ENCODE data around the gene PTPRN2. TPM values are rescaled to one million over a fixed set of nuclear protein-coding genes. Genes with fewer than 3 reads are reported as not detected.

PTPRN2 gene
- total and polyA plus RNA-seq, 2 of the 13 experiments (the other 11 are each of a cell fraction or from before 2014, with no cell fraction given): 2.5 to 24.2 TPM

GRCh38 chr7:158022601-158023000 lies 565.0 kb downstream of the PTPRN2 start (continued):
- TF ChIP-seq PLSCR1 (CRISPR knock-in tag; IDR thresholded peaks at IDR 0.05; ENCODE audit: borderline replicate concordance) (no peak), MAX (IDR thresholded peaks at IDR 0.05) (no peak), ARHGAP35 (CRISPR knock-in tag; IDR thresholded peaks at IDR 0.05; ENCODE audit: borderline replicate concordance) (no peak), ZBTB2 (CRISPR knock-in tag; IDR thresholded peaks at IDR 0.05; ENCODE audit: low read depth) (no peak), FOXK1 (CRISPR knock-in tag; IDR thresholded peaks at IDR 0.05; ENCODE audit: borderline replicate concordance, low read depth) (no peak), ZNF598 (CRISPR knock-in tag; IDR thresholded peaks at IDR 0.05; ENCODE audit: borderline replicate concordance) (no peak), KMT2A (CRISPR knock-in tag; IDR thresholded peaks at IDR 0.05) (no peak)

GRCh38 chr7:158021836-158022235 lies 565.8 kb downstream of the PTPRN2 start:
- no peaks in the 10 kb centered on the region for H3K9me3 ChIP-seq (ENCODE audit: low read length)
- H4K20me1 ChIP-seq (ENCODE audit: insufficient read depth, low read length): no peaks in the 10 kb centered on the region; the same call in 1 of the 2 replicates
- no peak overlapping the region for H2AFZ ChIP-seq (ENCODE audit: low read length)
- no peak overlapping the region for H3K9ac ChIP-seq (ENCODE audit: insufficient read depth, low read depth, low read length)
- no peak overlapping the region for H3K4me3 ChIP-seq (replicated peaks in 1 of 3; ENCODE audit: insufficient read depth in 1 of 3, low read depth in 2 of 3, low read length in 3 of 3)
- POLR2A ChIA-PET: no interaction called here
- peaks cover 0 to 1% of the 10 kb centered on the region in 2 experiments; a peak in 1 of 5 replicates for H3K27me3 ChIP-seq (ENCODE audit: control insufficient read depth in 1 of 2, insufficient read depth in 2 of 2, low read length in 2 of 2)
- WGBS (ENCODE audit: low lambda C conversion rate): 100% methylated on average over 3 of the region's 4 CpGs
- FAIRE-seq (no peak), ATAC-seq (no peak), DNase-seq (ENCODE audit: low spot score) (no peak)
- no peak overlapping the region for H3K4me2 ChIP-seq (ENCODE audit: low read depth, low read length)
- in situ Hi-C loops (cut with HindIII; ENCODE audit: extremely low pct_ligation_motif_present, low pct_unique_long_range_greater_than_20kb): no loop called here
- H3K79me2 ChIP-seq (ENCODE audit: insufficient read depth, low read length): no peaks in the 10 kb centered on the region
- no peak for TF ChIP-seq KLF13 (CRISPR knock-in tag; IDR thresholded peaks at IDR 0.05)
- TF ChIP-seq ZSCAN21 (CRISPR knock-in tag; IDR thresholded peaks at IDR 0.05; ENCODE audit: borderline replicate concordance): no peak
- TF ChIP-seq GATA4 (IDR thresholded peaks at IDR 0.05; ENCODE audit: borderline replicate concordance, low read depth): no peak
- TF ChIP-seq ZNF816 (CRISPR knock-in tag; IDR thresholded peaks at IDR 0.05; ENCODE audit: borderline replicate concordance): no peak
- no peak for TF ChIP-seq ZSCAN12 (CRISPR knock-in tag; IDR thresholded peaks at IDR 0.05)
- TF ChIP-seq FOSL1 (CRISPR knock-in tag; IDR thresholded peaks at IDR 0.05; ENCODE audit: borderline replicate concordance): no peak
- TF ChIP-seq JDP2 (CRISPR knock-in tag; IDR thresholded peaks at IDR 0.05; ENCODE audit: borderline replicate concordance): no peak
- no peak for TF ChIP-seq NFIB (CRISPR knock-in tag; IDR thresholded peaks at IDR 0.05; ENCODE audit: borderline replicate concordance)
- TF ChIP-seq FOXC1 (CRISPR knock-in tag; IDR thresholded peaks at IDR 0.05; ENCODE audit: borderline replicate concordance): no peak
- no peak for TF ChIP-seq MNT (IDR thresholded peaks at IDR 0.05)
- TF ChIP-seq ZNF343 (CRISPR knock-in tag; IDR thresholded peaks at IDR 0.05): no peak
- TF ChIP-seq MAF1 (CRISPR knock-in tag; IDR thresholded peaks at IDR 0.05; ENCODE audit: borderline replicate concordance): no peak
- H3K36me3 ChIP-seq (replicated peaks in 1 of 2; ENCODE audit: control insufficient read depth in 1 of 2, insufficient read depth in 2 of 2, low read length in 2 of 2): no peaks in the 10 kb centered on the region
- CTCF ChIA-PET (ENCODE audit: low intra/inter-chr PET ratio, low total read pairs): no interaction called here
- intact Hi-C loops (cut with micrococcal nuclease; ENCODE audit: unreplicated experiment): no loop called here
- H3K4me1 ChIP-seq (ENCODE audit: insufficient read depth, low read length): peaks cover 14% of the 10 kb centered on the region
- no TSS peak for BruUV-seq (replicated peaks)
- no peak overlapping the region for H3K27ac ChIP-seq (ENCODE audit: extremely low read length, insufficient read depth, low read length)
